ENCODE data around the gene BICC1. TPM values are rescaled to one million over a fixed set of nuclear protein-coding genes. Genes with fewer than 3 reads are reported as not detected.
A peak's percentile ranks its signal among the peaks of the same experiment; 100 is the strongest.

BICC1 gene
- total and polyA plus RNA-seq, 4 donors, result 5.9 to 54.2 (median 22.2) TPM

DNA sequence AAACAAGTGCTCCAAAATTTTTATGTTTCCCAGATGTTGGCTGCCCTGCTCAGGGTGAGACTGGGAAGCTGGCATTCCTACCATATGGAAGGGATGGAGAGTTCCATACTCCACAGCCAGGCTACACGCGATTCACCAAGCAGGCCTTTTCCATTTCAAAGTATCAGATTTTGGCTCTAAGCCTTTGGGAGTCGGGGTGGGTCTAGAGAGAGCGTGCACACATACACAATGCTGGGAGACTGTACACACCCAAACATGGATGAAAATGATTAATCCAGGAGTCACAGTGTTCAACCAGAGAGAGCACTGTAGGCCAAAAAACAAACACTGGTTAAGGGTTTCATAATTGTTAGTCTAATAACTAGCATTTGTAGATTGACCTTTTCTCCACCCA, 295.0 kb downstream of the BICC1 start:
- WGBS (ENCODE audit: insufficient coverage), result no CpG with 5 or more reads among the region's 4 CpGs
- Histone ChIP-seq H3K27me3 (ENCODE audit: control insufficient read depth, insufficient read depth, low read length) (no peaks in the 10 kb centered on the region), H3K4me1 (ENCODE audit: control insufficient read depth, insufficient read depth, low read length) (no peaks in the 10 kb centered on the region), H3K4me3 (ENCODE audit: low read depth, low read length) (no peak overlapping the region), H3K27ac (ENCODE audit: low read depth, low read length) (no peak overlapping the region), H3K36me3 (ENCODE audit: control insufficient read depth, insufficient read depth, low read length) (peaks cover 6% of the 10 kb centered on the region), H3K9me3 (ENCODE audit: control insufficient read depth, insufficient read depth, low read length) (no peaks in the 10 kb centered on the region)
- no peak for DNase-seq (ENCODE audit: low read depth in 4 of 6, low spot score in 6 of 6)

DNA sequence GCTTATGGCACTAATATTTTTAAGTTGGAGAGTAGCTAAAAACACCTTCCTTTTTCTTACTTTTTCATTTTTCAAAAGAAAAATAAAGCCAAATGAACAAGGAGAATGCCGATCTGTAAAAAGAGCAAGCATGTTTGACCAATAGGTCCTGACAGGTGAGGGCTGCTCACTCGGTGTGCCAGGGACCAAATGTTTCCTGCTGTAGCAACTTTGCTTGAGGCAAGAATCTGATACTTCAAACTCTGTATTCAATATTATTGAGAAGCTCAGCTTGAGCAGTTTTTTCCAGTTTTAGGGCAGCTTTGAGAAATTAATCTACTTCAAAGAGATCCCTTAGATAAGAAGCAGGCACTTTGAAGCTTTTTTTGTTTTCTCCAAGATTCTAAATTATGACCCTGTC, 298.1 kb downstream of the BICC1 start:
- H3K4me1 ChIP-seq (ENCODE audit: control insufficient read depth, insufficient read depth, low read length), result no peaks in the 10 kb centered on the region
- no peaks in the 10 kb centered on the region for H3K9me3 ChIP-seq (ENCODE audit: control insufficient read depth, insufficient read depth, low read length)
- 38% methylated on average over 1 of the region's 2 CpGs for WGBS (ENCODE audit: insufficient coverage)
- no peak overlapping the region for H3K27ac ChIP-seq (ENCODE audit: low read depth, low read length)
- peaks cover 3% of the 10 kb centered on the region for H3K36me3 ChIP-seq (ENCODE audit: control insufficient read depth, insufficient read depth, low read length)
- H3K4me3 ChIP-seq (ENCODE audit: low read depth, low read length), result no peak overlapping the region
- H3K27me3 ChIP-seq (ENCODE audit: control insufficient read depth, insufficient read depth, low read length), result no peaks in the 10 kb centered on the region
- DNase-seq (ENCODE audit: low read depth in 4 of 6, low spot score in 6 of 6), result no peak

DNA sequence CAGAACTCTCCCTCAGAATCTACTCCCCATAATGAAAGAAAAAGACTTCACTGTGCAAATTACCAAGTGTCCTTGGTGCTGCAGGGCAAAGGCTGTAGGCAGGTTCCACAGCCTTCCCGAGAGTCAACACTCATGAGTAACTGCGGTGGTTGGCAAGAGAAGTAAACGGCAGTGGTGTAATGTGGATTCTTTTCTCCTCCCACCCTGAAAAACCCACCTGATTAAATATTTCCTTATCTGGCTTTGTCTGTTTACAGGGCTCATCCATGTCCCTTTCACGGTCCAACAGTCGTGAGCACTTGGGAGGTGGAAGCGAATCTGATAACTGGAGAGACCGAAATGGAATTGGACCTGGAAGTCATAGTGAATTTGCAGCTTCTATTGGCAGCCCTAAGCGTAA, 300.9 kb downstream of the BICC1 start:
- H3K9me3 ChIP-seq (ENCODE audit: control insufficient read depth, insufficient read depth, low read length), result no peaks in the 10 kb centered on the region
- 96% methylated on average over 3 of the region's 8 CpGs for WGBS (ENCODE audit: insufficient coverage)

DNA sequence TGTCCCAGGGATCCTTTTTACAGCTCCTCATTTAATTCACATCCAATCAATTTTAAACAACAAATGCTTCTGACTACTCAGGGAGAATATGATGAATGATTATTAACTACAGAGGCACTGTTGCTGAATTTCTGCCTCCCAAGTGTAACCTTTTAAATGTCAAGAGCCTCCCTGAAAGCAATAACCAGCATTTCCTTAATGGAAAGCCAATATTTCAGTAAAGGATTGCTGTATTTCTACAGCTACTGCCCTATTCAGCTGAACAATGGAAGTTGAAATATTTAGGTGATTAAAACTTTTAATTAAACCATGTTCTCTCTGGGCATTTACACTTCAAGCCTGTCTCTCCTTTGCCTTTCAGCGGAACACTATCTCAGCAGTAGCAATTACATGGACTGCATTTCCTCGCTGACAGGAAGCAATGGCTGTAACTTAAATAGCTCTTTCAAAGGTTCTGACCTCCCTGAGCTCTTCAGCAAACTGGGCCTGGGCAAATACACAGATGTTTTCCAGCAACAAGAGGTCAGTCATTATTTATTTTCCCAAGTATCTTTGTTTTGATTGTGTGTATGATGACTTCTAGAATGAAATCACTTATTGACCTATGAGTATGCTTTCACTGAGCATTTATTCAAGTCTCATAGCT, 304.7 kb downstream of the BICC1 start:
- peak overlapping the region; percentile 35 for H3K27ac ChIP-seq (ENCODE audit: low read depth, low read length)

More for the DNA sequence above, 300.9 kb downstream of the BICC1 start:
- Histone ChIP-seq H3K27me3 (ENCODE audit: control insufficient read depth, insufficient read depth, low read length) (no peaks in the 10 kb centered on the region), H3K4me1 (ENCODE audit: control insufficient read depth, insufficient read depth, low read length) (no peaks in the 10 kb centered on the region), H3K36me3 (ENCODE audit: control insufficient read depth, insufficient read depth, low read length) (peaks cover 3% of the 10 kb centered on the region), H3K27ac (ENCODE audit: low read depth, low read length) (no peak overlapping the region), H3K4me3 (ENCODE audit: low read depth, low read length) (no peak overlapping the region)
- DNase-seq (ENCODE audit: low read depth in 4 of 6, low spot score in 6 of 6), result no peak

DNA sequence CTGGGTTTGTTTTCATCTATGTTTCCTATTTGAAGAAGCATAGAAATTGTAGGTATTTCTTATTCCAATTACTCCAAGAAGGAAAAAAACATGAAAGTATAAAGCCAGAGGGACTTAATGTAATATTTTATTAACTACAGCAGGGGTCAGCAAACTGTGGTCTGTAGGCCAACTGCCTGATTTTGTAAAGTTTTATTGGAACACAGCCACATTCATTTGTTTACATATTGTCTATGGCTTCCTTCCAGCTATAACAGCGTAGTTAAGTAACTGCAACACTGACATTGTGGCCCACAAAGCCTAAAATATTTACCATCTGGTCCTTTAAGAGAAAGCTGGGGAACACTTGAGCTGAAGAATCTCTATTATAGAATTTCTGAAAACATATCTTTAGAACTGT, 306.2 kb downstream of the BICC1 start:
- no CpG with 5 or more reads among the region's 1 CpG for WGBS (ENCODE audit: insufficient coverage)
- DNase-seq (ENCODE audit: low read depth in 4 of 6, low spot score in 6 of 6), result peak in 1 of 6 donors; percentile 59
- no peaks in the 10 kb centered on the region for H3K36me3 ChIP-seq (ENCODE audit: control insufficient read depth, insufficient read depth, low read length)

More for the DNA sequence above, 304.7 kb downstream of the BICC1 start:
- Histone ChIP-seq H3K4me3 (ENCODE audit: low read depth, low read length) (no peak overlapping the region), H3K27me3 (ENCODE audit: control insufficient read depth, insufficient read depth, low read length) (no peaks in the 10 kb centered on the region), H3K4me1 (ENCODE audit: control insufficient read depth, insufficient read depth, low read length) (no peaks in the 10 kb centered on the region), H3K36me3 (ENCODE audit: control insufficient read depth, insufficient read depth, low read length) (no peaks in the 10 kb centered on the region), H3K9me3 (ENCODE audit: control insufficient read depth, insufficient read depth, low read length) (no peaks in the 10 kb centered on the region)
- 27% methylated on average over 2 of the region's 2 CpGs for WGBS (ENCODE audit: insufficient coverage)
- DNase-seq (ENCODE audit: low read depth in 4 of 6, low spot score in 6 of 6), result peak in 2 of 6 donors; percentile 40 to 91

DNA sequence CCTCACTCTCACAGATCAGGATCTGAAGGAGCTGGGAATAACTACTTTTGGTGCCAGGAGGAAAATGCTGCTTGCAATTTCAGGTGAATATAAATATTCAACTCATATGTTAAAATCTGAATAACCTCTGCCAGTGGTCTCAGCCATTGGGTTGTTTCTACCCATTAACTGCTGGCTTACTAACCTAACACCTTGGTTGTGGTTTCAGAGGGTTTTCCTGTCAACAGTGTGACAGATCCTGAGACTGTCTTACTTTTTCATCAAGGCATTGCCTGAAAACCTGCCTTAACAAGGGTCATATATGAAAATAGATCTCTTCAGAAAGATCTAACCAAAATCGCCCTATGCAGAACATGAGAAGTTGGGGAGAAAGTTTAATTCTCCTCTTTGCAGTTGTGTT, 307.7 kb downstream of the BICC1 start:
- no CpG with 5 or more reads among the region's 1 CpG for WGBS (ENCODE audit: insufficient coverage)

More for the DNA sequence above, 306.2 kb downstream of the BICC1 start:
- no peaks in the 10 kb centered on the region for H3K4me1 ChIP-seq (ENCODE audit: control insufficient read depth, insufficient read depth, low read length)
- no peak overlapping the region for H3K4me3 ChIP-seq (ENCODE audit: low read depth, low read length)
- H3K27ac ChIP-seq (ENCODE audit: low read depth, low read length), result no peak overlapping the region
- H3K9me3 ChIP-seq (ENCODE audit: control insufficient read depth, insufficient read depth, low read length), result no peaks in the 10 kb centered on the region
- no peaks in the 10 kb centered on the region for H3K27me3 ChIP-seq (ENCODE audit: control insufficient read depth, insufficient read depth, low read length)

DNA sequence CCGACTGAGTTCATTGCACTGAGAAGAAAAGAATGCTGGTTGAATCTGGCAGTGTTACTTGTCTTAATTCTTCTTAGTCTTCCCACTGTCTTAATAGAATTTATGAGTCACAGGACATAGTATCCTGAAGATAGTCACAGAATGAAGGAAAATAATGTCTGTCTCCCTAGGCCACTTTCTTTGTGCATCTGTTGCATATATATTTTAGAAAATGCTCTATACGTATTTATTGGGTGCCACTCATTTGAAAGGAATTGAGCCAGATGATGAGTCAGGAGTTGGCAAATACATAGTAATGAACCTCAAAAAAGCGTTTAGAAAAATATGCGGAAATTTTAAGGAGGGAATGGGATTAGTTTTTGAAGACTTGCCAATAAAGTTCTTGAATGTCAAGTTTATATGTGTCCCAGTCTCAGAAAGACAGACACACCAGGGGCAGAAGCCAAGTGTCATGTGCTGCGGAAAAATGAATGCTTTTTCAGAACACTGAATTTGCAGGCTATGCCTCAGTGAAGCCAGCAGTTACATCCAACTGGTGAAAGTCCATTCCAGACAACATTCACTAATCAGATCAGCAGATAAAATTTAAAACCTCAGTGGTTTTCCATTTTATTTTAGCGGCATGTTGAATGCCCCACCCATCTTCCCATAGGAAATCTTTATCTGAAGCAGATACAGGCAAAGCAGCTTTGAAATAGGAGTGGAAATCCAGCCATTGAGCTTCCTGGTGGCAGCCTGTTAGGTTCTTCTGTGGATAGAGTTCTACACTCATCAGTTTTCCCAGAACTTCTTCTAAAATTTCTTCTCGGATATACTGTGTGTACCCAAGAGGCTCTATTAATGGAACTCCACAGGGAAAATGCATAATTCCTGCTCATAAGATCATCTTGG, 308.4 kb downstream of the BICC1 start:
- Histone ChIP-seq H3K27me3 (ENCODE audit: control insufficient read depth, insufficient read depth, low read length) (no peaks in the 10 kb centered on the region), H3K36me3 (ENCODE audit: control insufficient read depth, insufficient read depth, low read length) (no peaks in the 10 kb centered on the region), H3K4me1 (ENCODE audit: control insufficient read depth, insufficient read depth, low read length) (no peaks in the 10 kb centered on the region), H3K4me3 (ENCODE audit: low read depth, low read length) (no peak overlapping the region), H3K9me3 (ENCODE audit: control insufficient read depth, insufficient read depth, low read length) (no peaks in the 10 kb centered on the region), H3K27ac (ENCODE audit: low read depth, low read length) (no peak overlapping the region)
- no peak for DNase-seq (ENCODE audit: low read depth in 4 of 6, low spot score in 6 of 6)
- 98% methylated on average over 4 of the region's 7 CpGs for WGBS (ENCODE audit: insufficient coverage)

More for the DNA sequence above, 307.7 kb downstream of the BICC1 start:
- H3K27me3 ChIP-seq (ENCODE audit: control insufficient read depth, insufficient read depth, low read length), result no peaks in the 10 kb centered on the region
- no peaks in the 10 kb centered on the region for H3K9me3 ChIP-seq (ENCODE audit: control insufficient read depth, insufficient read depth, low read length)
- no peak overlapping the region for H3K27ac ChIP-seq (ENCODE audit: low read depth, low read length)
- no peaks in the 10 kb centered on the region for H3K4me1 ChIP-seq (ENCODE audit: control insufficient read depth, insufficient read depth, low read length)
- no peak for DNase-seq (ENCODE audit: low read depth in 4 of 6, low spot score in 6 of 6)
- H3K36me3 ChIP-seq (ENCODE audit: control insufficient read depth, insufficient read depth, low read length), result no peaks in the 10 kb centered on the region
- no peak overlapping the region for H3K4me3 ChIP-seq (ENCODE audit: low read depth, low read length)

DNA sequence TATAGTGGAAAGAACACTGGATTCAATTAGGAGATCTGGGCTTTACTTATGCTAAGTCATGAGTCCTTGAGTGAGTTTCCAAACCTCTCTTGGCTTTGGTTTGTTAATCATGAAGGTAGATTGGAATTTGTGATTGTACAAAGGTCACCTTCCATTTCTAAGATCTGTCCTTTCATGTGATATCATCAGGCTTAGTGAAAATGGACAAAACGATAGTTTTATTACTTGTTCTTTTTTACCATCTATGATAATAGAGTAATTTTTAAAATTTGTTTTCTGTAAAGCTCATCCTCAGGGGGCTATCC, 309.0 kb downstream of the BICC1 start:
- Histone ChIP-seq H3K4me1 (ENCODE audit: control insufficient read depth, insufficient read depth, low read length) (no peaks in the 10 kb centered on the region), H3K27ac (ENCODE audit: low read depth, low read length) (no peak overlapping the region), H3K27me3 (ENCODE audit: control insufficient read depth, insufficient read depth, low read length) (no peaks in the 10 kb centered on the region), H3K9me3 (ENCODE audit: control insufficient read depth, insufficient read depth, low read length) (no peaks in the 10 kb centered on the region), H3K4me3 (ENCODE audit: low read depth, low read length) (no peak overlapping the region), H3K36me3 (ENCODE audit: control insufficient read depth, insufficient read depth, low read length) (no peaks in the 10 kb centered on the region)
- no CpG with 5 or more reads among the region's 1 CpG for WGBS (ENCODE audit: insufficient coverage)
- no peak for DNase-seq (ENCODE audit: low read depth in 4 of 6, low spot score in 6 of 6)

DNA sequence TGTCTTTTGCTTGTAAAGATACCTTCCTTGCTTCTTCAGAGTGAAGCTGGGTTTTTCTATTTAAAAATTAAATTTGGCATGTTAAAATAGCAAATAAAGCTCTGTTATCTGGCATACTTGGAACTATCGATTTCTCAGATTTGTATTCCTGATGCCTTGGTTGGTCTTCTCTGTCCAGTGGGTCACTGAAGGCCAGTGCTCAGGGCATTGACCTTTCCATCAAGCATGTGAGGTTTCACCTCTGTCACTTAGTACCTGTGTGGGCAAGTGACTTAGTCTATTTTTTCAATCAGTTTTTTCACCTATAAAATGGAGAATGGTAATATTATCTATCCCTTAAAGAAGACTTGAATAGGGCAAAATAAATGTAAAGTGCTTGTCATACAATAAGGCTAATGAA, 311.3 kb downstream of the BICC1 start:
- no peak overlapping the region for H3K4me3 ChIP-seq (ENCODE audit: low read depth, low read length)
- no peaks in the 10 kb centered on the region for H3K36me3 ChIP-seq (ENCODE audit: control insufficient read depth, insufficient read depth, low read length)
- no peak overlapping the region for H3K27ac ChIP-seq (ENCODE audit: low read depth, low read length)
- no peaks in the 10 kb centered on the region for H3K4me1 ChIP-seq (ENCODE audit: control insufficient read depth, insufficient read depth, low read length)
- no peak for DNase-seq (ENCODE audit: low read depth in 4 of 6, low spot score in 6 of 6)
- H3K27me3 ChIP-seq (ENCODE audit: control insufficient read depth, insufficient read depth, low read length), result no peaks in the 10 kb centered on the region
- no peaks in the 10 kb centered on the region for H3K9me3 ChIP-seq (ENCODE audit: control insufficient read depth, insufficient read depth, low read length)
- no CpG with 5 or more reads among the region's 1 CpG for WGBS (ENCODE audit: insufficient coverage)

DNA sequence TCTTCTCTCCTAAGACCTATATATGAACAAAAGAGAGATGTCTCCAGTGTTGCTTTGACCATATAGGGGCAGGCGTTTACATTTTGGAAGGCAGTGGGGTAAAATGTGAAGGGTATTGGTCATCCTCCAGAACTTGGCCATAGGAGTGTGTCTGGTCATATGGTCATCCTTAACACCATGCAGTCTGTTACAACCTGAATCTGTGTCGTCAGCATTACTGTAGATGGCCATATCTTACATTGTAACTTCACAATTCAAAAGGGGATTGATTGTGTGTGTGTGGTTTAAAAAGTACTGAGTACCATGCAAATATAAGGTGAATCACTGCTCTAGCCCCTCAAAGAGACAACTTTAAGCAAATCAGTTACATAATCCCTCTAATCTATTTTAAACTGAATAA, 311.7 kb downstream of the BICC1 start:
- no peaks in the 10 kb centered on the region for H3K36me3 ChIP-seq (ENCODE audit: control insufficient read depth, insufficient read depth, low read length)
- no peaks in the 10 kb centered on the region for H3K27me3 ChIP-seq (ENCODE audit: control insufficient read depth, insufficient read depth, low read length)
- no peaks in the 10 kb centered on the region for H3K4me1 ChIP-seq (ENCODE audit: control insufficient read depth, insufficient read depth, low read length)
- DNase-seq (ENCODE audit: low read depth in 4 of 6, low spot score in 6 of 6), result no peak
- WGBS (ENCODE audit: insufficient coverage), result no CpG with 5 or more reads among the region's 2 CpGs
- H3K4me3 ChIP-seq (ENCODE audit: low read depth, low read length), result no peak overlapping the region
- no peak overlapping the region for H3K27ac ChIP-seq (ENCODE audit: low read depth, low read length)
- H3K9me3 ChIP-seq (ENCODE audit: control insufficient read depth, insufficient read depth, low read length), result no peaks in the 10 kb centered on the region

All from spinal cord (tissue), 10 donors.